ENCODE data around the gene HP1BP3.
"Not testable (repeated sequence)": the region's sequence is repeated elsewhere in the genome, so short reads cannot be mapped to it uniquely, and the experiment has no call there.

Gene HP1BP3

GRCh38 chr1:20726932-20727745 lies 60.0 kb downstream of the HP1BP3 start:
- DNase-seq: no peak

- no peak for DNase-seq
Measured at GRCh38 chr1:20726118-20726911, 60.8 kb downstream of the HP1BP3 start.

- DNase-seq: no peak
Measured at GRCh38 chr1:20725189-20726117, 61.7 kb downstream of the HP1BP3 start.

GRCh38 chr1:20724364-20725188 lies 62.5 kb downstream of the HP1BP3 start:
- DNase-seq: no peak

- DNase-seq: no peak
Measured at GRCh38 chr1:20723537-20724363, 63.4 kb downstream of the HP1BP3 start.

GRCh38 chr1:20723159-20723536 lies 64.0 kb downstream of the HP1BP3 start:
- DNase-seq: no peak

- DNase-seq: no peak
Measured at GRCh38 chr1:20721117-20722061, 65.7 kb downstream of the HP1BP3 start.

- DNase-seq: no peak
Measured at GRCh38 chr1:20720631-20721091, 66.4 kb downstream of the HP1BP3 start.

GRCh38 chr1:20719871-20720620 lies 67.1 kb downstream of the HP1BP3 start:
- DNase-seq: no peak

- DNase-seq: no peak
Measured at GRCh38 chr1:20719261-20719660, 67.8 kb downstream of the HP1BP3 start.

GRCh38 chr1:20718343-20718882 lies 68.7 kb downstream of the HP1BP3 start:
- DNase-seq: not testable (repeated sequence)

GRCh38 chr1:20717452-20718342 lies 69.4 kb downstream of the HP1BP3 start, which contains the start of gene KIF17:
Gene KIF17 (minus strand): TSS chr1:20718007. CDS start chr1:20717706, 301 bp downstream.
- peak; percentile 64 for DNase-seq

- DNase-seq: no peak
Measured at GRCh38 chr1:20716232-20716631, 70.9 kb downstream of the HP1BP3 start.

- DNase-seq: no peak
Measured at GRCh38 chr1:20715406-20715805, 71.7 kb downstream of the HP1BP3 start.

GRCh38 chr1:20713440-20713839 lies 73.7 kb downstream of the HP1BP3 start:
- DNase-seq: no peak

- no peak for DNase-seq
Measured at GRCh38 chr1:20712215-20712577, 74.9 kb downstream of the HP1BP3 start.

All from stimulated activated CD4-positive, alpha-beta T cell treated with anti-CD3 and anti-CD28 coated beads, Interleukin-12 subunit alpha, Interleukin-12 subunit beta, amount 100 ng/mL, for 4 hours (primary cell).